Measurements from ENCODE around the gene SIGLEC14.

SIGLEC14 gene

GRCh38 chr19:51614789-51615188 lies 31.8 kb downstream of the SIGLEC14 start:
- no peak for DNase-seq

GRCh38 chr19:51610576-51610975 lies 36.0 kb downstream of the SIGLEC14 start:
- DNase-seq, result no peak

- peak; percentile 79 for DNase-seq
Measured at GRCh38 chr19:51607920-51608562, 38.6 kb downstream of the SIGLEC14 start.

- DNase-seq, result no peak
Measured at GRCh38 chr19:51607077-51607476, 39.5 kb downstream of the SIGLEC14 start.

GRCh38 chr19:51602189-51602854 lies 44.3 kb downstream of the SIGLEC14 start:
- no peak for DNase-seq

DNA sequence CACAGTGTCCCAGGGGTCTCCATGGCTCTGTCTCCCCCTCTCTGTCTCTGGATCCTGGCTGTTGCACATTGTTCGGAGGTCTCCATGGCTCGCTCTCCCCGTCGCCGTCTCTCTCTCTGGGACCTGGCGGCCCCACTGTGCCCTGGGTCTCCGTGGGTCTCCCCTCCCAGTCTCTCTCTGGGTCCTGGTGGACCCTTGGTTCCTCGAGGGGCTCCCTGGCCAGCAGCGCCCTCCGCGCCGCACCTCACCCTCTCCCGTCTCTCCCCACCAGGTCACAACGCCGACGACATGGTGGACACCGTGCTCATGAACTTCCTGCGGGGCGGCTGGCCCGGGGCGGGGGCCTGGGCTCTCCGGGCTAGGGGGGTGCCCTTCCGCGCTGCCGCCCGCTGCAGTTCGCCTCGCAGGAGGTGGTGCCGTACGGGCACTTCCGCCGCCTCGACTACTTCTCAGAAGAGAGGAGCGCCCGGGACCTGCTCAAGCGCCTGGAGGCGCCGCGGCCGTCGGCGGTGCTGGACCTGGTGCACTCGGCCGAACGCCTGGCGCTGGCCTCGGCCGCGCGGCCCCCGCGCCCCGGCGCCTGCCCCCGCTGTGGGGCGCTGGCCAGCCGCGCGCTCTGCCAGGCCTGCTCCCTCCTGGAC lies 45.6 kb downstream of the SIGLEC14 start:
- no peak for DNase-seq

DNA sequence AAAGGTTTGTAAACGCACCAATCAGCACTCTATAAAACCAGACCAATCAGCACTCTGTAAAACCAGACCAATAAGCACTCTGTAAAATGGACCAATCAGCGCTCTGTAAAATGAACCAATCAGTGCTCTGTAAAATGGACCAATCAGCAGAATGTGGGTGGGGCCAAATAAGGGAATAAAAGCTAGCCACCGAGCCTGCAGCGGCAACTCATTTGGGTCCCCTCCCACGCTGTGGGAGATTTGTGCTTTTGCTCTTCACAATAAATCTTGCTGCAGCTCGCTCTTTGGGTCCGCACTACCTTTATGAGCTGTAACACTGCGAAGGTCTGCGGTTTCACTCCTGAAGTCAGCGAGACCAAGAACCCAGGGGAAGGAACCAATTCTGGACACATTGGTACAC lies 47.5 kb downstream of the SIGLEC14 start:
- DNase-seq, result no peak

DNA sequence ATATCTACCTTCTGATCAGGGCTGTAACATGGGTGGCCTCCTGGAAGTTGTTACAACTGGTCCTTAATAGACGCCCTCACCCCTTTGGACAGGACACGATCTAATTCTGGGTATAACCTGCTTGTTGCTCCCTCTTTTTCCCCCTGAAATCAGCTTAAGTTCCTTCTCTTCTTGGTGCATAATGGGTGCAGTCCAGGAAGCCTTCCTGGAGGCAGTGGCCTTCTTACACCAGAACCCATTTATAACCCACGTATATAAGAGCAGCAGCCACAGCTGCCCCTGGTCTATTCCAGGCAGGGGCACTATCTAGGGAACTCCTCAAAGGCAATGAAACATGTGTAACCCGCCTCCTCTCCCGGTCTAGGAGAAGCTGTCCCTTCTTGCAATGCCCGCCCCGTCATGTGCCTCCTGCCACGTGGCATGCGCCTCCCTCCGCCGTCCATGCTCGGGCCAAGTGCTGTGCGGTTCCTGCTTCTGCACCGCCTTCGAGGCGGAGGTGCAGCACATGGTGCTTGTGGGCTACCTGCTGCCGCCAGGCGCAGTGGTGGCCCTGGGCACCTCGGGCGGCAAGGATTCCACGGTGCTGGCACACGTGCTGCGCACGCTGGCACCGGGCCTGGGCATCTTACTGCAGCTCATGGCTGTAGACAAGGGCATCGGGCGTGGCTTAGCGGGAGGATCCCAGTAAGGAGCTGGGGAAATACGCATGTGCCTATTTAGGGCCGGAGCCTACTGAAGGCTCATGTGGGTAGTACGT lies 48.3 kb downstream of the SIGLEC14 start:
- DNase-seq, result no peak

DNA sequence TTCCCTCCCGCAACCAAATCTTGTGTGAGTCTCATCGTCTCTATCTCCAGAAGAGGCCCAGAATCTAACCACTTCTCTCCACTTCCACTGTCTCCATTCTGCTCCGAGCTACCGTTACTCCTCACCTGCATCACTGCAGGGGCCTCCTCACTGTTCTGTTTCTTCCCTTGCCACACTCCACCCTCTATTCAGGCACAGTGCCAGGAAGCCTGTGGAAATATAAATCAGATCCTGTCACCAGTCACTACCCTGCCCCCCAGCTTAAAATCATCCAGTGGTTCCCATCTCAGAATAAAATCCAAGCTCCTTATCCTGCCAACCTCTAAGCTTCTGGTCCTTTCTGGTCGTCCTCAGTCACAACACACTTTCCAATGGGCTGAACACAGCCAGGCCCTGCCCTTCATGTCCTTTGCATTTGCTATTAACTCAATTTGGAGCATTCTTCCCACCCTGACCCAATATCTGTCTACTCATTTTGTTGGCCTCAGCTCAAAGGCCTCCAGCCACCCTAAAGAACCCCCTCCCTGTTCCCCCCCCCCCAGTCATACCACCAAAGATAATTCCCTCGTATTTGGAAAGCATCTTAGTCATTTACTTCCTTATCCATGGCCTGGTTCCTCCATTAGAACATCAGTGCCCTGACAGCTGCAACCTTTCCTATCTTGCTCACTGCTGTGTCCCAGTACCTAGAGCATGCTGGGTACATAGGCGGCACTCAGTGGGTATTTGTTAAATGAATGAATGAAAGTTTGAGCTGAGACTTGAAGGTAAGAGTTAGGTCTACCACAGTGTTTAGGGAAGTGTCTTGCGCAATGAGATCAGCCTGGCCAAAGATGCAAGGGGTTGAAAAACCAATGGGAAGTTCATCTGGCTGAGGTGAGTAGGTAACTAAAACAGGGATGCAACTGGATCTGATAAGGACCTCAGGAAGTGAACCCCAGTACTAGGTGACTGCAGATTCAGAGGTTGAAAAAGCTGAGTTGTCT lies 51.1 kb downstream of the SIGLEC14 start:
- DNase-seq, result no peak

- DNase-seq, result no peak
Measured at GRCh38 chr19:51594774-51595109, 51.9 kb downstream of the SIGLEC14 start.

DNA sequence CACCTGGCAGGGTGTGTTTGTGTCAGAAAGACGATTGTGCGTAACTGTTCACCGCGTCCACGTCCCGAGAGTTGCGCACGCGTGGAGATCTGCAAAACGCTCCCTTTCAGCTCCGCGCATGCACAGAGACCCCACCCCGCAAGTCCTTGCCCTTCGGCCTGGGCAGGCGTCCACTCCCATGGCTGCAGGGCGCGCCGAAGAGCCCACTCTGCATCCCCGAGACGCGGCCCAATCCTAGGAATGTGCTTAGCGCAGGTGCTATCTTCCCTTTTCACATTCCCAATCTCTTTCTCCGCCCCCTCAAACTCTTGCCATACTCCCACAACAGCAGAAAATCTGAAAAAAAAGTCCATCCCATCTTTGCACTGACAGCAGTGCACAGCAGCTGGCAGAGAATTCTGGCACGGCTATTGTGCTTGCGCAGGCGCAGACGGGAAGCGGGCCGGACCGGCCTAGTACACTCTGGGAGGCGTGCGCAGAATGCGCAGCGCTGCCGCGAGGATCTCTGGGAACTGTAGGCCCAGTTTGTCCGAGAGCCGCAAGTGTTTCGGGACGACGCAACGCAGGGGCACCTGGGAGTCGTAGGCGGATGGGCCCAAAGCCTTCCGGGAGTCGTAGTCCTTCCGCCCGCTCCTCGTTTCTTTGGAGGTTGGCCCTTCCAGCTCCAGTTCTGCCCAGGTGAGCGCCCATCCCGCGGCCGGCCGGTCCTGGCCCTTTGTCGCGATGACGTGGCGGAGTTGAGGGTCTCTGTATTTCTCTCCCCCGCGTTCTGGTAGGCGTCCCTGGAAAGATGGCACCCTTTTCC lies 52.5 kb downstream of the SIGLEC14 start:
- DNase-seq, result peak; percentile 99

DNA sequence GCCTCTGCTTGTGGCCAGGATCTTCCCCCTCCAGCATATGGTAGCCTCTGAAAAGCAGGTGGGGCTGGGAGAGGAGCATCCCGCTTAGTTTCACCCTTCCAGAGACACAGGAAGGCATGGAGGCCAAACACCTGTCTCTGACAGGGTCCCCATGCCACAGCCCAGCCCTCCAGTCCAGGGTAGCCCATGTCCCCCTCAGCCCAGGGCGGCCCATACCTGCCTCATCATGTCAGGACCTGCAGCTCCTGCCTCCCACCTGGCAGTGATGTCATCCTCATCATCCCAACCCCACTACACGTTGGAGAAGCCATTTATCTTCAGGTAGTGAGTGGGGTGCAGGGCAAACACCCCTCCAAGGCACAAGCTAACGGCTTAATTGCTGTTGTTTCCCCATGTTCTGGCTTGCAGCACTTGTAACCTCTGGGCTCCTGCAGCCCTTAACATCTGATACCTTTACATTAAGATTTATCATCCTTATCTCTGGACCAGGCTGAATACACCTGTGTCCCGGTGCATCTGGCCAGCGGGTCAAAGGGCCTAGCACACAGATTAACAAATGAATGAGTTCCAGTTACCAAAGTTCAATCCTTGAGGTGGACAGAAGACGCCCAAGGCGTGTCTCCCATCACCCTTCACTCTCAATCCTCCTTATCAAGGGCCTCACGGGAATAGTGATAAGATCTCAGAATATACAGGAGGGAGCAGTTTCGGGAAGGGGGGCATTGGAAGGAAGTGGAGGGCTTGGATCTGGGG lies 53.3 kb downstream of the SIGLEC14 start:
- no peak for DNase-seq
